Measurements from ENCODE around the gene MRAS. TPM values are rescaled to one million over a fixed set of nuclear protein-coding genes. Genes with fewer than 3 reads are reported as not detected.
"Not testable (repeated sequence)": the region's sequence is repeated elsewhere in the genome, so short reads cannot be mapped to it uniquely, and the experiment has no call there.

MRAS gene
- total RNA-seq, 1 donor from 2014 or later: 22.2 TPM

GRCh38 chr3:138367911-138368310, 19.5 kb downstream of the MRAS start:
- DNase-seq: no peak

- no peak for DNase-seq
Observed at GRCh38 chr3:138369151-138369900, 20.9 kb downstream of the MRAS start.

- DNase-seq: no peak
Observed at GRCh38 chr3:138370321-138370720, 21.9 kb downstream of the MRAS start.

- DNase-seq: no peak
Observed at GRCh38 chr3:138371070-138371965, 22.9 kb downstream of the MRAS start.

GRCh38 chr3:138373087-138373735, 24.8 kb downstream of the MRAS start:
- no peak for DNase-seq

- no peak for DNase-seq
Observed at GRCh38 chr3:138373736-138374094, 25.3 kb downstream of the MRAS start.

GRCh38 chr3:138374573-138375134, 26.3 kb downstream of the MRAS start:
- no peak for DNase-seq

- DNase-seq: no peak
Observed at GRCh38 chr3:138375447-138375846, 27.1 kb downstream of the MRAS start.

- DNase-seq: no peak
Observed at GRCh38 chr3:138376663-138377062, 28.3 kb downstream of the MRAS start.

- not testable (repeated sequence) for DNase-seq
Observed at GRCh38 chr3:138377212-138377611, 28.8 kb downstream of the MRAS start.

GRCh38 chr3:138377804-138378203, 29.4 kb downstream of the MRAS start:
- no peak for DNase-seq

GRCh38 chr3:138378331-138378730, 30.0 kb downstream of the MRAS start:
- DNase-seq: no peak

GRCh38 chr3:138378990-138379389, 30.6 kb downstream of the MRAS start:
- DNase-seq: no peak

GRCh38 chr3:138381413-138381901, 33.1 kb downstream of the MRAS start:
- DNase-seq: no peak

GRCh38 chr3:138381950-138382715, 33.8 kb downstream of the MRAS start:
- no peak for DNase-seq

- no peak for DNase-seq
Observed at GRCh38 chr3:138383715-138384465, 35.5 kb downstream of the MRAS start.

- DNase-seq: no peak
Observed at GRCh38 chr3:138384531-138384930, 36.2 kb downstream of the MRAS start.

GRCh38 chr3:138384976-138385375, 36.6 kb downstream of the MRAS start:
- DNase-seq: no peak

- no peak for DNase-seq
Observed at GRCh38 chr3:138389144-138389601, 40.8 kb downstream of the MRAS start.

GRCh38 chr3:138389841-138390581, 41.6 kb downstream of the MRAS start:
- DNase-seq: no peak

All from skin of body (tissue), 2 donors.